Measurements from ENCODE around the gene MOGAT1. TPM values are rescaled to one million over a fixed set of nuclear protein-coding genes. Genes with fewer than 3 reads are reported as not detected.

MOGAT1 gene
- total and polyA plus RNA-seq, 2 of the 8 experiments (the other 6 are each of a cell fraction or from before 2014, with no cell fraction given) = 0.11 to 0.67 TPM

GRCh38 chr2:222736924-222737323, 65.5 kb downstream of the MOGAT1 start (continued):
- TF ChIP-seq E2F6 (IDR thresholded peaks at IDR 0.05) = no peak
- no peak for TF ChIP-seq ATF2 (IDR thresholded peaks at IDR 0.05; ENCODE audit: low read length)
- TF ChIP-seq SUZ12 (IDR thresholded peaks at IDR 0.05; ENCODE audit: low read length) = no peak
- no peak for TF ChIP-seq SRF (IDR thresholded peaks at IDR 0.05; ENCODE audit: low read depth, low read length)
- no peak for TF ChIP-seq RAD21 (IDR thresholded peaks at IDR 0.05 in 1 of 2, conservative IDR thresholded peaks at IDR 0.05 in 1 of 2; ENCODE audit: low read depth in 2 of 2, low read length in 2 of 2)
